ENCODE results near the gene AGBL4. TPM values are rescaled to one million over a fixed set of nuclear protein-coding genes. Genes with fewer than 3 reads are reported as not detected.

AGBL4 gene
- total RNA-seq, 1 experiment from 2014 or later, result 0.33 TPM

DNA sequence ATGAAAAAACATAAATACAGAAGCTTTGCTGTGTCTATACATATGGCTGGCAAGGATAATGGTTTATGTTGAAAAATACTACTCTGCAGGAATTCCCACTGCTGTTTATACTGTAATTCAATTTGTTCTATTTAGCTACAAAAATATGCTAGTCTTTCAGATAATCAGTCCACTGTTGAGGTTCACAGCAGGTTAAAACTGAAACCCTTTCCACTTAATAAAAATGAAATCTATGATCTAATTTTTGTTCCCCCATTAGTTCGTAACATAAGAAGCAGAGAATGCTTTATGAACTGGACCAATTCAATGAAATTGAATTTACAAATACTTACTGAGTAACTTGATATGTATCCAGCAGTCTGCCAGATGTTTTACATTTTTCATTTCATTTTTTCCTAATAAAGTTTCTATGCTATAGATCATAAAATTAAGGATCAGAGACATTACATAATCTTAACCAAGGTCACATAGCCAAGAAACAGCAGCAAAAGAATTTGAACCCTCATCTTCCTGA, 887.0 kb downstream of the AGBL4 start:
- ChIA-PET POLR2A (ENCODE audit: unreplicated experiment) (no interaction called here), CTCF (no interaction called here)
- Histone ChIP-seq H3K9ac (ENCODE audit: low read length) (no peak overlapping the region), H4K20me1 (ENCODE audit: low read length) (no peaks in the 10 kb centered on the region), H3K4me2 (ENCODE audit: low read length) (no peak overlapping the region), H3F3A (ENCODE audit: low read length, unreplicated experiment) (no peaks in the 10 kb centered on the region), H3K4me1 (ENCODE audit: insufficient read depth, low read length) (no peaks in the 10 kb centered on the region), H3K27ac (ENCODE audit: low read length) (no peak overlapping the region), H3K36me3 (ENCODE audit: low read depth, low read length) (no peaks in the 10 kb centered on the region; the same call in 1 of the 2 replicates), H3K9me2 (replicated peaks; ENCODE audit: low read length) (no peaks in the 10 kb centered on the region), H3K4me3 (ENCODE audit: low read length) (no peak overlapping the region), H2AFZ (ENCODE audit: low read length) (no peak overlapping the region), H3K79me2 (ENCODE audit: low read length) (no peaks in the 10 kb centered on the region), H3K9me3 (ENCODE audit: low read length) (0 out of 2 replicates have a peak, but pooled peaks cover 3% of the 10 kb centered on the region), H3K27me3 (ENCODE audit: low read length) (no peaks in the 10 kb centered on the region)
- BruUV-seq (replicated peaks), result no TSS peak
- intact Hi-C loops (cut with micrococcal nuclease), result no loop called here
- no peak for TF ChIP-seq EZH2 (IDR thresholded peaks at IDR 0.05; ENCODE audit: low read length, unreplicated experiment)
- no peak for TF ChIP-seq EZH2phosphoT487 (IDR thresholded peaks at IDR 0.05; ENCODE audit: borderline replicate concordance, low read length)
- TF ChIP-seq, protein P1, sequence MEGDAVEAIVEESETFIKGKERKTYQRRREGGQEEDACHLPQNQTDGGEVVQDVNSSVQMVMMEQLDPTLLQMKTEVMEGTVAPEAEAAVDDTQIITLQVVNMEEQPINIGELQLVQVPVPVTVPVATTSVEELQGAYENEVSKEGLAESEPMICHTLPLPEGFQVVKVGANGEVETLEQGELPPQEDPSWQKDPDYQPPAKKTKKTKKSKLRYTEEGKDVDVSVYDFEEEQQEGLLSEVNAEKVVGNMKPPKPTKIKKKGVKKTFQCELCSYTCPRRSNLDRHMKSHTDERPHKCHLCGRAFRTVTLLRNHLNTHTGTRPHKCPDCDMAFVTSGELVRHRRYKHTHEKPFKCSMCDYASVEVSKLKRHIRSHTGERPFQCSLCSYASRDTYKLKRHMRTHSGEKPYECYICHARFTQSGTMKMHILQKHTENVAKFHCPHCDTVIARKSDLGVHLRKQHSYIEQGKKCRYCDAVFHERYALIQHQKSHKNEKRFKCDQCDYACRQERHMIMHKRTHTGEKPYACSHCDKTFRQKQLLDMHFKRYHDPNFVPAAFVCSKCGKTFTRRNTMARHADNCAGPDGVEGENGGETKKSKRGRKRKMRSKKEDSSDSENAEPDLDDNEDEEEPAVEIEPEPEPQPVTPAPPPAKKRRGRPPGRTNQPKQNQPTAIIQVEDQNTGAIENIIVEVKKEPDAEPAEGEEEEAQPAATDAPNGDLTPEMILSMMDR (conservative IDR thresholded peaks at IDR 0.05; ENCODE audit: low read depth, low read length), result no peak
- DNase-seq, result no peak
- ATAC-seq, result no peak

DNA sequence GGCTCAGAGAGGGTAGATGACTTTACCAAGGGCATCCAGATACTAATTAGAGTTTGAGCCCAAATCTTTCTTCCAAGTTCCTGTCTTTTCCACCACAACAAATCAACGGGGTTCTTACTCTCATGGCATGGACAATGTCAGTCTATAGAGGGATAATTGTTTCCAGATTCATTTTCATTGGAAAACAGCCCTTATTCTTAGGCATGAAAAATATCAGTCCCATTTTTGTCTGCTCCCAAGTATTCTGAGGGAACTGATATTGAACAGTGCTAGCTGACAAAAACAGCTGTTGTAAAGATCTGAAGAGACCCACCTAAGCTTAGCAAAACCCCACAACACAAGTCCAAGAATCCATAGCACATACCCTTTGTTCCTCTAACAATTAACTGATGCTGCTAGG, 898.0 kb downstream of the AGBL4 start:
- no TSS peak for BruUV-seq (replicated peaks)
- H3K36me3 ChIP-seq (ENCODE audit: low read depth, low read length), result no peaks in the 10 kb centered on the region
- intact Hi-C loops (cut with micrococcal nuclease), result no loop called here
- no peaks in the 10 kb centered on the region for H3F3A ChIP-seq (ENCODE audit: low read length, unreplicated experiment)
- DNase-seq (no peak), ATAC-seq (no peak)
- no peaks in the 10 kb centered on the region for H3K4me1 ChIP-seq (ENCODE audit: insufficient read depth, low read length)
- H2AFZ ChIP-seq (ENCODE audit: low read length), result no peak overlapping the region
- H4K20me1 ChIP-seq (ENCODE audit: low read length), result no peaks in the 10 kb centered on the region
- H3K4me2 ChIP-seq (ENCODE audit: low read length), result no peak overlapping the region
- H3K27ac ChIP-seq (ENCODE audit: low read length), result no peak overlapping the region
- POLR2A ChIA-PET (ENCODE audit: unreplicated experiment), result no interaction called here
- CTCF ChIA-PET, result interaction anchor here (0.7 kb wide), 1 partner anchor 239 kb away, joined by 3 read pairs; no protein-coding TSS in a partner anchor
- no peaks in the 10 kb centered on the region for H3K27me3 ChIP-seq (ENCODE audit: low read length)
- H3K4me3 ChIP-seq (ENCODE audit: low read length), result no peak overlapping the region
- no peaks in the 10 kb centered on the region for H3K79me2 ChIP-seq (ENCODE audit: low read length)
- TF ChIP-seq EZH2phosphoT487 (IDR thresholded peaks at IDR 0.05; ENCODE audit: borderline replicate concordance, low read length) (no peak), EZH2 (IDR thresholded peaks at IDR 0.05; ENCODE audit: low read length, unreplicated experiment) (no peak)
- TF ChIP-seq, protein P1 (conservative IDR thresholded peaks at IDR 0.05; ENCODE audit: low read depth, low read length), result no peak
- no peak overlapping the region for H3K9ac ChIP-seq (ENCODE audit: low read length)
- no peaks in the 10 kb centered on the region for H3K9me2 ChIP-seq (replicated peaks; ENCODE audit: low read length)
- no peaks in the 10 kb centered on the region for H3K9me3 ChIP-seq (ENCODE audit: low read length)

DNA sequence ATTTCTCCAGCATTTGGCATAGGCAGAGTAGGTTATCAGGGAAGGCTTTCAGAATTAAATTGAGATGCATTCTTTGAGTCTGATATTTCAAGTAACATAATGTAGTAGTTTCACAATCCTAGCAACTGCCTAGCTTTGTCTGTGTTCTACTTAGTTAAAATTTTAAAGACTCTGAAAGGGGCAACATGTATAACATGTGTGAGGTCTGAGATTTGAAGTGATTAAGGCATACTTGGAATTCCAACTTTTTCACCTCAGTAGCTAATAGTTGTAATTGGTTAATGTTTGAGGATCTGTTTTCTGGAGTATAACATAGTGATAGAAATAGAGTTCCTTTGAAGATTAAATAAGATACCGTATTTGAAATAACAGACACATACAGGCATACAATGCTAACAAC, 911.8 kb downstream of the AGBL4 start:
- CTCF ChIA-PET, result no interaction called here
- no peak overlapping the region for H3K27ac ChIP-seq (ENCODE audit: low read length)
- H3K4me2 ChIP-seq (ENCODE audit: low read length), result no peak overlapping the region
- H4K20me1 ChIP-seq (ENCODE audit: low read length), result no peaks in the 10 kb centered on the region
- no TSS peak for BruUV-seq (replicated peaks)
- H3K9me2 ChIP-seq (replicated peaks; ENCODE audit: low read length), result no peaks in the 10 kb centered on the region
- no peaks in the 10 kb centered on the region for H3K36me3 ChIP-seq (ENCODE audit: low read depth, low read length)
- no peak overlapping the region for H3K9ac ChIP-seq (ENCODE audit: low read length)
- intact Hi-C loops (cut with micrococcal nuclease), result no loop called here
- no peaks in the 10 kb centered on the region for H3K27me3 ChIP-seq (ENCODE audit: low read length)
- DNase-seq (no peak), ATAC-seq (no peak)
- TF ChIP-seq, protein P1 (conservative IDR thresholded peaks at IDR 0.05; ENCODE audit: low read depth, low read length), result no peak
- H3F3A ChIP-seq (ENCODE audit: low read length, unreplicated experiment), result no peaks in the 10 kb centered on the region
- no peaks in the 10 kb centered on the region for H3K79me2 ChIP-seq (ENCODE audit: low read length)
- no peak overlapping the region for H3K4me3 ChIP-seq (ENCODE audit: low read length)
- peaks cover under 1% of the 10 kb centered on the region; the same call in 1 of the 2 replicates for H3K4me1 ChIP-seq (ENCODE audit: insufficient read depth, low read length)
- H3K9me3 ChIP-seq (ENCODE audit: low read length), result peaks cover 5% of the 10 kb centered on the region; the same call in 1 of the 2 replicates
- POLR2A ChIA-PET (ENCODE audit: unreplicated experiment), result no interaction called here
- no peak overlapping the region for H2AFZ ChIP-seq (ENCODE audit: low read length)
